BE2C (cell line): ENCODE data around the gene AGTPBP1.
"Not testable (repeated sequence)": the region's sequence is repeated elsewhere in the genome, so short reads cannot be mapped to it uniquely, and the experiment has no call there.

Source experiments
- DNase-seq: peaks from one replicate; pipeline ENCODE4 v3.0.0-alpha.2; 2020
- H3K27me3 ChIP-seq: fragments of 250-450 bp; sonication (Bioruptor Pico); 2 replicates; pipeline ENCODE4 v1.5.1; 2020; ENCODE audit warnings: mild to moderate bottlenecking
- H3K36me3 ChIP-seq: fragments of 250-450 bp; sonication (Bioruptor Pico); 2 replicates; pipeline ENCODE4 v1.5.1; 2020; ENCODE audit warnings: mild to moderate bottlenecking
- H3K4me1 ChIP-seq: fragments of 250-450 bp; sonication (Bioruptor Pico); 2 replicates; pipeline ENCODE4 v1.5.1; 2020
- H3K4me3 ChIP-seq: 2 replicates; pipeline ENCODE4 v1.5.1; 2011; ENCODE audit warnings: low read depth, low read length
- H3K9me3 ChIP-seq: fragments of 250-450 bp; sonication (Bioruptor Pico); 2 replicates; pipeline ENCODE4 v1.5.1; 2020
- CTCF ChIP-seq: IDR thresholded peaks from 2 replicates; pipeline ENCODE4 v1.5.1; 2012; ENCODE audit warnings: mild to moderate bottlenecking, low read depth, low read length

The AGTPBP1 gene

GRCh38 chr9:85577353-85577952, 164.3 kb downstream of the AGTPBP1 start:
- Histone ChIP-seq H3K9me3 (no peaks in the 10 kb centered on the region), H3K36me3 (no peaks in the 10 kb centered on the region), H3K4me3 (no peak overlapping the region), H3K4me1 (no peaks in the 10 kb centered on the region), H3K27me3 (no peaks in the 10 kb centered on the region)
- DNase-seq = no peak
- TF ChIP-seq CTCF = no peak

GRCh38 chr9:85575868-85576267, 165.9 kb downstream of the AGTPBP1 start:
- Histone ChIP-seq H3K27me3 (no peaks in the 10 kb centered on the region), H3K36me3 (no peaks in the 10 kb centered on the region), H3K9me3 (no peaks in the 10 kb centered on the region), H3K4me3 (no peak overlapping the region), H3K4me1 (no peaks in the 10 kb centered on the region)
- TF ChIP-seq CTCF = no peak
- no peak for DNase-seq

- H3K9me3 ChIP-seq, DNase-seq: not testable (repeated sequence)
Observed at GRCh38 chr9:85573546-85573945, 168.2 kb downstream of the AGTPBP1 start.

GRCh38 chr9:85572917-85573316, 168.8 kb downstream of the AGTPBP1 start:
- H3K36me3 ChIP-seq, H3K4me1 ChIP-seq, H3K9me3 ChIP-seq, H3K4me3 ChIP-seq, H3K27me3 ChIP-seq, DNase-seq: not testable (repeated sequence)

More at GRCh38 chr9:85573546-85573945, 168.2 kb downstream of the AGTPBP1 start:
- not testable (repeated sequence) for H3K4me3 ChIP-seq, H3K4me1 ChIP-seq, H3K36me3 ChIP-seq, H3K27me3 ChIP-seq

GRCh38 chr9:85569988-85570387, 171.8 kb downstream of the AGTPBP1 start:
- H3K36me3 ChIP-seq = no peaks in the 10 kb centered on the region
- H3K9me3 ChIP-seq = no peaks in the 10 kb centered on the region
- H3K4me3 ChIP-seq = no peak overlapping the region
- DNase-seq = no peak
- H3K27me3 ChIP-seq = no peaks in the 10 kb centered on the region
- H3K4me1 ChIP-seq = peaks cover 3% of the 10 kb centered on the region; the same call in 1 of the 2 replicates
- no peak for TF ChIP-seq CTCF

- Histone ChIP-seq H3K4me1 (no peaks in the 10 kb centered on the region), H3K36me3 (no peaks in the 10 kb centered on the region), H3K27me3 (no peaks in the 10 kb centered on the region), H3K9me3 (no peaks in the 10 kb centered on the region), H3K4me3 (no peak overlapping the region)
- no peak for TF ChIP-seq CTCF
- DNase-seq = no peak
Observed at GRCh38 chr9:85559526-85559925, 182.2 kb downstream of the AGTPBP1 start.

- no peak for DNase-seq
- no peaks in the 10 kb centered on the region for H3K9me3 ChIP-seq
- H3K4me3 ChIP-seq = no peak overlapping the region
- H3K4me1 ChIP-seq = no peaks in the 10 kb centered on the region
- no peaks in the 10 kb centered on the region for H3K27me3 ChIP-seq
- no peaks in the 10 kb centered on the region for H3K36me3 ChIP-seq
- no peak for TF ChIP-seq CTCF
Observed at GRCh38 chr9:85554349-85554748, 187.4 kb downstream of the AGTPBP1 start.
